Activated naive CD4-positive, alpha-beta T cell treated with anti-CD3 and anti-CD28 coated beads, Interleukin-2, amount 50 U/mL, for 16 hours (primary cell): ENCODE data around the gene PAX5.

Source experiments
- DNase-seq: peaks from one replicate; pipeline ENCODE4 v3.0.0-alpha.2; 2020

PAX5 gene

GRCh38 chr9:36848946-36849345 is 185.1 kb downstream of the PAX5 start:
- no peak for DNase-seq

- no peak for DNase-seq
Observed at GRCh38 chr9:36847781-36848673, 186.0 kb downstream of the PAX5 start.

- DNase-seq = no peak
Observed at GRCh38 chr9:36846621-36847020, 187.4 kb downstream of the PAX5 start.

GRCh38 chr9:36845844-36846243 is 188.2 kb downstream of the PAX5 start:
- no peak for DNase-seq

GRCh38 chr9:36844961-36845360 is 189.1 kb downstream of the PAX5 start:
- no peak for DNase-seq

GRCh38 chr9:36843964-36844363 is 190.1 kb downstream of the PAX5 start:
- DNase-seq = no peak

GRCh38 chr9:36842560-36843530 is 191.2 kb downstream of the PAX5 start:
- DNase-seq = no peak

GRCh38 chr9:36840898-36841536 is 193.1 kb downstream of the PAX5 start:
- DNase-seq = no peak

- DNase-seq = no peak
Observed at GRCh38 chr9:36839131-36839885, 194.8 kb downstream of the PAX5 start.

- no peak for DNase-seq
Observed at GRCh38 chr9:36837431-36838405, 196.3 kb downstream of the PAX5 start.

GRCh38 chr9:36836486-36836885 is 197.6 kb downstream of the PAX5 start:
- no peak for DNase-seq

GRCh38 chr9:36835271-36835996 is 198.6 kb downstream of the PAX5 start:
- no peak for DNase-seq

- DNase-seq = no peak
Observed at GRCh38 chr9:36834736-36835135, 199.3 kb downstream of the PAX5 start.

- DNase-seq = no peak
Observed at GRCh38 chr9:36833954-36834353, 200.1 kb downstream of the PAX5 start.

GRCh38 chr9:36832164-36832795 is 201.8 kb downstream of the PAX5 start:
- DNase-seq = no peak

- DNase-seq = no peak
Observed at GRCh38 chr9:36831381-36832161, 202.5 kb downstream of the PAX5 start.

- no peak for DNase-seq
Observed at GRCh38 chr9:36828611-36829013, 205.5 kb downstream of the PAX5 start.

- DNase-seq = no peak
Observed at GRCh38 chr9:36827593-36827992, 206.5 kb downstream of the PAX5 start.

GRCh38 chr9:36826581-36826980 is 207.5 kb downstream of the PAX5 start:
- no peak for DNase-seq
